ENCODE results near the gene MYO1B.

The MYO1B gene

DNA sequence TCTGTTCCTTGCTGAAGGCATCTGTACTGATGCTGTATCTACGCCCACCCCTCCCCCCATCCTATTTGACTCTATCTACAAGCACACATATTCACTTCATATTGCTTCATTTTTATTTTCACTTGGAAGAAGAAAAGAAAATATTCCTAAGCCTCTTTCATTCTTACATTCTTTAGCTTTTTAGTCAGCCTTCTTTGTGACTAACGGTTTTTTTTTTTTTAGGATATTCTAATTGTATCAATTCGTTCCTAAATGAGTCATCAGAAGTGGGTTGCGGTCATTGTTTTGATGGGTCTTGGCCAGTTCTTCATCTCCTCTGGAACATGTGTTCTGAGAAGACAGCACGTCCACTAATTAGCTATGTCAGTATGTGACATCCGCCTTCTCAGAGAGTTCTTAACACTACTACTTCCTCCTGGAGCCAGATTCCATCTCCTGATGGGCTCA, 88.7 kb downstream of the MYO1B start:
- H4K20me1 ChIP-seq (ENCODE audit: insufficient read depth) = no peaks in the 10 kb centered on the region
- H3K4me1 ChIP-seq (ENCODE audit: low read depth, poor library complexity, severe bottlenecking) = no peaks in the 10 kb centered on the region
- TF ChIP-seq, protein P1, sequence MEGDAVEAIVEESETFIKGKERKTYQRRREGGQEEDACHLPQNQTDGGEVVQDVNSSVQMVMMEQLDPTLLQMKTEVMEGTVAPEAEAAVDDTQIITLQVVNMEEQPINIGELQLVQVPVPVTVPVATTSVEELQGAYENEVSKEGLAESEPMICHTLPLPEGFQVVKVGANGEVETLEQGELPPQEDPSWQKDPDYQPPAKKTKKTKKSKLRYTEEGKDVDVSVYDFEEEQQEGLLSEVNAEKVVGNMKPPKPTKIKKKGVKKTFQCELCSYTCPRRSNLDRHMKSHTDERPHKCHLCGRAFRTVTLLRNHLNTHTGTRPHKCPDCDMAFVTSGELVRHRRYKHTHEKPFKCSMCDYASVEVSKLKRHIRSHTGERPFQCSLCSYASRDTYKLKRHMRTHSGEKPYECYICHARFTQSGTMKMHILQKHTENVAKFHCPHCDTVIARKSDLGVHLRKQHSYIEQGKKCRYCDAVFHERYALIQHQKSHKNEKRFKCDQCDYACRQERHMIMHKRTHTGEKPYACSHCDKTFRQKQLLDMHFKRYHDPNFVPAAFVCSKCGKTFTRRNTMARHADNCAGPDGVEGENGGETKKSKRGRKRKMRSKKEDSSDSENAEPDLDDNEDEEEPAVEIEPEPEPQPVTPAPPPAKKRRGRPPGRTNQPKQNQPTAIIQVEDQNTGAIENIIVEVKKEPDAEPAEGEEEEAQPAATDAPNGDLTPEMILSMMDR (conservative IDR thresholded peaks at IDR 0.05; ENCODE audit: low read depth, low read length) = no peak
- no peaks in the 10 kb centered on the region for H3K79me2 ChIP-seq (ENCODE audit: insufficient read depth, low read depth)
- no peak overlapping the region for H2AFZ ChIP-seq (ENCODE audit: low read depth)
- no peak overlapping the region for H3K4me3 ChIP-seq (IDR thresholded peaks at IDR 0.05; ENCODE audit: insufficient read depth, low read depth, low read length)
- no peak overlapping the region for H3K27ac ChIP-seq
- H3K9ac ChIP-seq = no peak overlapping the region
- no peaks in the 10 kb centered on the region for H3K27me3 ChIP-seq (ENCODE audit: insufficient read depth, low read depth)
- H3K36me3 ChIP-seq (ENCODE audit: insufficient read depth) = no peaks in the 10 kb centered on the region
- H3K4me2 ChIP-seq = no peak overlapping the region

DNA sequence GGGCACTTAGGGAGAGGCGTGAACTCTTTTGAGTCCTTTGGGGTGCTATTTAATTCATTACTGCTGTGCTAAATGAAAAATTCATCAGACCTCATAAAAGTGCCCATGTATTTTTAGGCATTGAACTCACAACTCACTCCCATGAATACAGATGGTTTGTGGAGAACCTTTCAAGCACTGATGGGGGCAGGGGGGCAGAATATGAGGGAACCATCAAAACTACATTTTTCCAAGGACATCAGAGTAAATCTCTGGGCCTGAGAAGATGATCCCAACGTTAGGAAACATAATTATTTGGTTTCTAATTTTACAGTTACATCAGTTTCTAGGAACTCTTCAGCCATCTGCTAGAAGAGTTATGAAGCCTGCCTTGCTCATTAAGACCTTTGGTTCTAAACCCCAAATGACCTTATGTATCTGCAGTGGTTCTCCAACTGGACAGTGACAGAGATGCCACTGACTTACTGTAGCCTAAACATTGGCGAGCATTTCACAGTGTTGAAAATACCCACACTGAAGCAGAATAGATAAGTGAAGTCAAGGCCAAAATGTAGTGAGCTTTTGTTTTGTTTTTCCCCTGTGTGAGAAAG, 90.8 kb downstream of the MYO1B start:
- H3K36me3 ChIP-seq (ENCODE audit: insufficient read depth) = no peaks in the 10 kb centered on the region
- H3K4me1 ChIP-seq (ENCODE audit: low read depth, poor library complexity, severe bottlenecking) = no peaks in the 10 kb centered on the region
- TF ChIP-seq, protein P1 (conservative IDR thresholded peaks at IDR 0.05; ENCODE audit: low read depth, low read length) = no peak
- no peaks in the 10 kb centered on the region for H3K79me2 ChIP-seq (ENCODE audit: insufficient read depth, low read depth)
- no peaks in the 10 kb centered on the region for H3K27me3 ChIP-seq (ENCODE audit: insufficient read depth, low read depth)
- no peak overlapping the region for H3K9ac ChIP-seq
- no peak overlapping the region for H2AFZ ChIP-seq (ENCODE audit: low read depth)
- H3K27ac ChIP-seq = no peak overlapping the region
- H3K4me3 ChIP-seq (IDR thresholded peaks at IDR 0.05; ENCODE audit: insufficient read depth, low read depth, low read length) = no peak overlapping the region
- no peak overlapping the region for H3K4me2 ChIP-seq
- H4K20me1 ChIP-seq (ENCODE audit: insufficient read depth) = no peaks in the 10 kb centered on the region

DNA sequence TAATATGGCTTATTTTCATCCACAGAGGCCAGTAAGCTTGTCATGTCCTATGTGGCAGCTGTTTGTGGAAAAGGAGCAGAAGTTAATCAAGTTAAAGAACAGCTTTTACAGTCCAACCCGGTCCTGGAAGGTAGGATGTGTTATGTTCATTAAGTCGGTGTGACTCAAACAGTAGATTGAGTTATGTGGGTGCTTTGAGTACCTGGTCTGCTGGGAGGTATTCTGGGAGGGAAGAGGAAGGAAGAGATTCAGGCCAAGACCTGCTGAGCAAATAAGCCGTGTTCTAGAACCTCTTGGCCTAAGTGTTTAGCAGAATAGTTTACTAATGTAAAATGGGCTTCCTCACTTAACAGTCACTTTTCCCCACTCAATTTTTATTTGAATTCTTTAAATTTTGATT, 96.2 kb downstream of the MYO1B start:
- Histone ChIP-seq H3K4me3 (IDR thresholded peaks at IDR 0.05; ENCODE audit: insufficient read depth, low read depth, low read length) (no peak overlapping the region), H4K20me1 (ENCODE audit: insufficient read depth) (no peaks in the 10 kb centered on the region), H3K79me2 (ENCODE audit: insufficient read depth, low read depth) (no peaks in the 10 kb centered on the region), H3K4me1 (ENCODE audit: low read depth, poor library complexity, severe bottlenecking) (no peaks in the 10 kb centered on the region), H3K36me3 (ENCODE audit: insufficient read depth) (no peaks in the 10 kb centered on the region), H3K9ac (no peak overlapping the region), H3K4me2 (no peak overlapping the region), H2AFZ (ENCODE audit: low read depth) (no peak overlapping the region), H3K27ac (no peak overlapping the region), H3K27me3 (ENCODE audit: insufficient read depth, low read depth) (no peaks in the 10 kb centered on the region)
- TF ChIP-seq, protein P1 (conservative IDR thresholded peaks at IDR 0.05; ENCODE audit: low read depth, low read length) = no peak

DNA sequence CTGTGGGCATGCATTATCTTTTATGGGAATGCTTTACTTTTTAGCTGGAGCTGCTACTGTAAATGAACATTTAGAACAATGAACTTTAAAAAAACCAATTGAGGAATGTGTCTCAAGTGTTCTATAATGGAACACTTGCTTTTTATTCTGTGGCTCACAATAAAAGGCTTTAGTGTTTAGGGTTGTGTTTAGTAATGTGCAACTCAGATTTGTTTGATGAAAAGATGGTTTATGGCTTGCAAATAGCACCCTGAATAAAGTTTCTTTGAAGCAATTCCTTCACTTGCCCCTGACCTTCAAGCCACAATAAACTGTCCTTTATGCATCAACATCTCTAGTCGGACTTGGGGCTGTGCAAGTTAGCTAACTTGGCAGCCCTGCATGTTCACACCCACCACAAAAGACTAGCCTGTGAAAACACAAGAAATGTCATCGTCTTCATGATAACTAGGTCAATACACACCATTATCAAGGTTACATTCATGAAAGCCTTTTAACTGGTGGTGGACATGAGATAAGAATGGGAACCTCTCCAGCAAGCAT, 98.7 kb downstream of the MYO1B start:
- H3K36me3 ChIP-seq (ENCODE audit: insufficient read depth) = no peaks in the 10 kb centered on the region
- no peak overlapping the region for H3K9ac ChIP-seq

More for the DNA sequence above, 98.7 kb downstream of the MYO1B start:
- H3K27me3 ChIP-seq (ENCODE audit: insufficient read depth, low read depth) = no peaks in the 10 kb centered on the region
- H2AFZ ChIP-seq (ENCODE audit: low read depth) = no peak overlapping the region
- H3K4me2 ChIP-seq = no peak overlapping the region
- no peaks in the 10 kb centered on the region for H3K79me2 ChIP-seq (ENCODE audit: insufficient read depth, low read depth)
- no peak overlapping the region for H3K4me3 ChIP-seq (IDR thresholded peaks at IDR 0.05; ENCODE audit: insufficient read depth, low read depth, low read length)
- H3K27ac ChIP-seq = no peak overlapping the region
- H3K4me1 ChIP-seq (ENCODE audit: low read depth, poor library complexity, severe bottlenecking) = no peaks in the 10 kb centered on the region
- no peaks in the 10 kb centered on the region for H4K20me1 ChIP-seq (ENCODE audit: insufficient read depth)
- TF ChIP-seq, protein P1 (conservative IDR thresholded peaks at IDR 0.05; ENCODE audit: low read depth, low read length) = no peak

Measured in KMS-11 (cell line).